Tibial nerve (tissue), 4 donors: ENCODE data around the gene LPAR2. TPM values are rescaled to one million over a fixed set of nuclear protein-coding genes. Genes with fewer than 3 reads are reported as not detected.

Source experiments
- DNase-seq, 2 donors: peaks; one replicate each; pipeline ENCODE4 v3.0.0-alpha.2; 2019; ENCODE audit warnings: low spot score in 2 of 2
- H3K27ac ChIP-seq, 4 donors: fragments of 200-600 bp; sonication (generic) in 3 of 4; one replicate each; pipeline ENCODE4 v1.5.1; 2017 to 2019; ENCODE audit warnings: mild to moderate bottlenecking in 1 of 4
- H3K27me3 ChIP-seq, 2 donors: fragments of 200-600 bp; sonication (generic) in 1 of 2; one replicate each; pipeline versions ENCODE4 v1.5.1 to v1.6.0; 2017 to 2019
- H3K36me3 ChIP-seq, 3 donors: fragments of 200-600 bp; sonication (generic); one replicate each; pipeline ENCODE4 v1.5.1; 2018 to 2019
- H3K4me1 ChIP-seq, 4 donors: fragments of 200-600 bp; sonication (generic) in 3 of 4; one replicate each; pipeline ENCODE4 v1.5.1; 2017 to 2019
- H3K4me3 ChIP-seq, 4 donors: fragments of 200-600 bp; sonication (generic) in 3 of 4; one replicate each; pipeline ENCODE4 v1.5.1; 2017 to 2019; ENCODE audit warnings: mild to moderate bottlenecking in 1 of 4, moderate library complexity in 1 of 4
- H3K9me3 ChIP-seq, 4 donors: fragments of 200-600 bp; sonication (generic) in 3 of 4; one replicate each; pipeline ENCODE4 v1.5.1; 2017 to 2019
- CTCF ChIP-seq, 5 experiments: fragments of 200-600 bp in 3 of 5; fragments of 450-650 bp in 2 of 5; sonication (generic) in 3 of 5; IDR thresholded peaks; one replicate each; pipeline ENCODE4 v1.5.1; 2016 to 2019; ENCODE audit warnings: antibody characterized with exemption in 5 of 5, mild to moderate bottlenecking in 3 of 5, moderate library complexity in 2 of 5
- EP300 ChIP-seq, 2 donors: sonication (generic); formaldehyde crosslinking; IDR thresholded peaks; one replicate each; pipeline ENCODE4 v1.6.1; 2017; ENCODE audit warnings: antibody characterized with exemption in 2 of 2, mild to moderate bottlenecking in 1 of 2
- POLR2A ChIP-seq, 2 donors: fragments of 450-650 bp; IDR thresholded peaks; one replicate each; pipeline ENCODE4 v1.6.1; 2017; ENCODE audit warnings: antibody characterized with exemption in 2 of 2, mild to moderate bottlenecking in 2 of 2, moderate library complexity in 2 of 2
- WGBS, 2 donors: methylation state at CpG; one replicate each; pipeline ENCODE4 v1.1.5; 2018; 5-methylcytosine and 5-hydroxymethylcytosine counted together
- total RNA-seq, 4 donors: library from RNA; depleted of rRNA; stranded (reverse); fragments of >200 nt; gene quantifications; one replicate each; pipeline ENCODE4 v1.1.0, GENCODE V29; 2016

The LPAR2 gene
- total RNA-seq, 4 donors from 2014 or later: 0.39 to 3.0 (median 1.8) TPM

- Histone ChIP-seq H3K4me3 (no peak overlapping the region), H3K9me3 (no peaks in the 10 kb centered on the region), H3K27me3 (no peaks in the 10 kb centered on the region), H3K27ac (no peak overlapping the region), H3K4me1 (peaks cover 0 to 11% (median 0%) of the 10 kb centered on the region in 4 donors), H3K36me3 (peaks cover 14 to 100% (median 61%) of the 10 kb centered on the region in 3 donors)
- no peak for DNase-seq
- 79 to 87% methylated on average over 6 of the region's 6 CpGs for WGBS, 2 donors
- no peak for TF ChIP-seq CTCF (IDR thresholded peaks at IDR 0.05)
- TF ChIP-seq EP300 (IDR thresholded peaks at IDR 0.05): no peak
- TF ChIP-seq POLR2A (IDR thresholded peaks at IDR 0.05): no peak
Measured at GRCh38 chr19:19649155-19649554, 21.1 kb upstream of the LPAR2 start.

- 89 to 90% methylated on average over 26 to 29 of the region's 29 CpGs for WGBS, 2 donors
- H3K9me3 ChIP-seq: no peaks in the 10 kb centered on the region
- peaks cover 8 to 82% (median 42%) of the 10 kb centered on the region in 3 donors for H3K36me3 ChIP-seq
- H3K27ac ChIP-seq: no peak overlapping the region
- no peak for TF ChIP-seq EP300 (IDR thresholded peaks at IDR 0.05)
- no peak for TF ChIP-seq CTCF (IDR thresholded peaks at IDR 0.05)
- no peak for TF ChIP-seq POLR2A (IDR thresholded peaks at IDR 0.05)
- no peaks in the 10 kb centered on the region for H3K27me3 ChIP-seq
- H3K4me1 ChIP-seq: peaks cover 0 to 19% (median 0%) of the 10 kb centered on the region in 4 donors
- DNase-seq: no peak
- H3K4me3 ChIP-seq: no peak overlapping the region
Measured at GRCh38 chr19:19647037-19647835, 19.2 kb upstream of the LPAR2 start.

DNA sequence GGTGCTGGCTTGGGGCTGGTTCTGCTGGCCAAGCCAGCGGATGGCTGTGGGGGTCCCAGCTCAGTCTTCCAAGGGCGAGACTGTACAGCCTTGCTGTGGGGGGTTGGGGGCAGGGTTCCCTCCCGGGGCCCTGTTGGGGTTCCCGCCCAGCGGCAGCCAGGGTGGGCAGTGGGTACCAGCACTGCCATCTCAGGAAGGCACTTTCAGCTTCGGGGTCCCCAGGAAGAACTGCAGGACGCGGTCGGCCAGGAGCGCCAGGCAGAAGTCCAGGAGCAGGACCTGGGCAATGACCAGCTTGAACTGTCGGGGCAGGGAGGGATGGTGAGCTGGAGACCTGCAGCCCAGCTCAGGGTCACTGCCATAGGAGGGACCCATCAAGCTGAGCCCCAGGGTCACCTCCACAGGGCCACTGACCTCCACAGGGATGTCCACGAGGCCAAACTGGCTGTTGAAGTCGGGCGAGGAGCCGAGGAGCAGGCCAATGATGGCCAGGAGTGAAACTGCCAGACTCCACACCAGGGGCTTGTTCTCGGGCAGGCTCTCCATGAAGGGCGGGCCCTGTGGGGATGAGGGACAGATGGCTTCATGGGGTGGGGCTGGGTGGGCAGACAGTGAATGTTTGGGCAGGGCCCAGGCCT lies 17.3 kb upstream of the LPAR2 start:
- peaks cover 0 to 20% (median 0%) of the 10 kb centered on the region in 4 donors for H3K4me1 ChIP-seq
- no peak overlapping the region for H3K27ac ChIP-seq
- 88 to 90% methylated on average over 13 to 17 of the region's 17 CpGs for WGBS, 2 donors
- DNase-seq: no peak
- no peaks in the 10 kb centered on the region for H3K27me3 ChIP-seq
- H3K4me3 ChIP-seq: no peak overlapping the region
- no peaks in the 10 kb centered on the region for H3K9me3 ChIP-seq
- TF ChIP-seq POLR2A (IDR thresholded peaks at IDR 0.05) (no peak), CTCF (IDR thresholded peaks at IDR 0.05) (no peak), EP300 (IDR thresholded peaks at IDR 0.05) (no peak)
- H3K36me3 ChIP-seq: peaks cover 8 to 64% (median 27%) of the 10 kb centered on the region in 3 donors

DNA sequence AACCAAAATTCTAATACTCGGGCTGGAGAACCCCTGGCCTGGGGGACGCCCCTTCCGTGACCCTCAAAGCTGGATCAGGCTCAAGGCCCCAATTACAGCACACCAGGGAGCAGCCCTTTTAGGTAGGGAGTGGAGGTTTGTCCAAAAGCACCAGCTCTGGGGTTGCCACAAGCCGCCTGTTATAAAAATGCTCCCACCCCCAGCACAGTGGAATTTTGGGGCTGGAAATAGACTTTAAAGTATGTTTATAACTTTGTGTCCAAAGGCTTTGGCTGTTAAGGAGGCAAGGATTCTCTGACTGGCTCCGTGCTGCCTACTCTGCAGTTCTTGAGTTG lies 16.0 kb upstream of the LPAR2 start:
- Histone ChIP-seq H3K27me3 (no peaks in the 10 kb centered on the region), H3K4me3 (peak overlapping the region in 2 of 4 donors; percentile 29 to 65), H3K27ac (peak overlapping the region in 2 of 4 donors; percentile 79 to 88), H3K9me3 (no peaks in the 10 kb centered on the region), H3K36me3 (peaks cover 8 to 58% (median 21%) of the 10 kb centered on the region in 3 donors), H3K4me1 (peaks cover 0 to 20% (median 0%) of the 10 kb centered on the region in 4 donors)
- TF ChIP-seq EP300 (IDR thresholded peaks at IDR 0.05): no peak
- peak in 1 of 5 experiments; percentile 19 for TF ChIP-seq CTCF (IDR thresholded peaks at IDR 0.05)
- TF ChIP-seq POLR2A (IDR thresholded peaks at IDR 0.05): no peak
- 25 to 29% methylated on average over 4 to 5 of the region's 5 CpGs for WGBS, 2 donors
- no peak for DNase-seq
